ENCODE measurements around the gene RALGPS1.

Gene RALGPS1

GRCh38 chr9:126957687-126958053, 43.1 kb downstream of the RALGPS1 start:
- no peak for DNase-seq

GRCh38 chr9:126959336-126959735, 44.8 kb downstream of the RALGPS1 start:
- DNase-seq = no peak

DNA sequence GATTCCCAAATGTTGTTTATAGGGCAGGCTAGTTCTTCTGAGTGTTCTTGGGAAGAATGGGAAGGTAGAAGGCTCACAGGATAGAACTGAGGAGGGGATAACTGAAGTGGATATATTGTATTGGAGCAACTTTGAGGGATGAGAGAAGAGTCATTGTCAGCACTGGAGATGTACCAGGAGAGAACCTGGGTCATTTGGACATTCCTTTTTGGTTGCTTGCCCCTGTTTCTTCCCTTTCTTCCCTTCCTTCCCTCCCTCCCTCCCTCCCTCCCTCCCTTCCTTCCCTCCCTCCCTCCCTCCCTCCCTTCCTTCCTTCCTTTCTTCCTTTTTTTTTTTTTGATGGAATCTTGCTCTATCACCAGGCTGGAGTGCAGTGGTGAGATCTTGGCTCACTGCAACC, 45.3 kb downstream of the RALGPS1 start:
- no peak for DNase-seq

GRCh38 chr9:126962336-126962735, 47.8 kb downstream of the RALGPS1 start:
- no peak for DNase-seq

DNA sequence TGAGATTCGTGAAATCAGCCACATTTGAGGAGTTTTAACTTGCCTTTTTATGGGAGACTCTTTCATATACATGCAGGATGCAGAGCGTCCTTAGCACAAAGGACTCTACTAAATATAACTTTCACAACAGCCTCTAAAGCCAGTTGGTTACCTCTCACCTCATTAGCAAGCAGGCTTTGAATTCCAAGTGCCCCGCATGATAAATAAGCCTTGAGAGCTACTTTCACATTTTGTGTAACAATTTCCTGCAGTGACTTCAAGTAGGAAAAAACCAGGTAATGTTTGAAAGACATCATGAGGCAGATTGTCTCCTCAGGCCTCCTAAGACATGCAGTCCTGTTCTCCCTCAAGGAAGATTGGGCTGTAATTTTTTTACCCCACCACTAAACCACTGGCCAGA, 50.5 kb downstream of the RALGPS1 start:
- no peak for DNase-seq

DNA sequence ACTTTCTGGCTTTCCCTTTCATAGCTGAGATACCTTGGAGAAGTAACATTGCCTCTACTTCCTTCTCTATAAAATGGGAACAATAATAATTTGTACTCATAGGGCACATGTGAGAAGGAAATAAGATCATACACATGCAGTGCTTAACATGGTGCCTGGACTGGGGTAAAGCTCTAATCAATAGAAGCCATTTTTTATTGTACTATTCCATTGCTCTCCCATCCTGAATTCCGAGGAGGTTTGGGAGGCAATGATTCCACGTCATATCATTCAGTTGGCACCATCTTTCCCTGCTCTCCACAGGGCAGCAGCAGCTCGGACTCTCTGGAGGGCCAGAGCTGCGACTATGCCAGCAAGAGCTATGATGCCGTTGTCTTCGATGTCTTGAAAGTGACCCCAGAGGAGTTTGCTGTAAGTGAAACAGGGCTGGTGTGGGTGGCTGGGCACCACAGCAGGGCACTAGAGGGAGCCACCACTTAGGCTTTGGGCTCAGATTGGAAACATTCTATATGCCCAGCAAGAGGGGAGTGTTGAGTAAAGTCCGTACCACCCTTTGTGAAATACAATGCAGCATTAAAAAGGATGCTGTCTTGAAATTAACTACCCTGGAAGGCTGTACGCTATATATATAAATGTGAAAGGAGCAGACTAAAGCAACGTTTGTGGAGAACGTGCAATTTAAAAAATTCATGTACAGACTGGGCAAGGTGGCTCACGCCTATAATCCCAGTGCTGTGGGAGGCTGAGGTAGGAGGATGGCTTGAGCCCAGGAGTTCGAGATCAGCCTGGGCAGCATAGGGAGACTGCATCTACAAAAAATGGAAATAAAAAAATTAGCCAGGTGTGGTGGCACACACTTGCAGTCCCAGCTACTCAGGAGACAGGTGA, 51.2 kb downstream of the RALGPS1 start:
- DNase-seq = peak; percentile 58

GRCh38 chr9:126971261-126971660, 56.7 kb downstream of the RALGPS1 start:
- DNase-seq = no peak

DNA sequence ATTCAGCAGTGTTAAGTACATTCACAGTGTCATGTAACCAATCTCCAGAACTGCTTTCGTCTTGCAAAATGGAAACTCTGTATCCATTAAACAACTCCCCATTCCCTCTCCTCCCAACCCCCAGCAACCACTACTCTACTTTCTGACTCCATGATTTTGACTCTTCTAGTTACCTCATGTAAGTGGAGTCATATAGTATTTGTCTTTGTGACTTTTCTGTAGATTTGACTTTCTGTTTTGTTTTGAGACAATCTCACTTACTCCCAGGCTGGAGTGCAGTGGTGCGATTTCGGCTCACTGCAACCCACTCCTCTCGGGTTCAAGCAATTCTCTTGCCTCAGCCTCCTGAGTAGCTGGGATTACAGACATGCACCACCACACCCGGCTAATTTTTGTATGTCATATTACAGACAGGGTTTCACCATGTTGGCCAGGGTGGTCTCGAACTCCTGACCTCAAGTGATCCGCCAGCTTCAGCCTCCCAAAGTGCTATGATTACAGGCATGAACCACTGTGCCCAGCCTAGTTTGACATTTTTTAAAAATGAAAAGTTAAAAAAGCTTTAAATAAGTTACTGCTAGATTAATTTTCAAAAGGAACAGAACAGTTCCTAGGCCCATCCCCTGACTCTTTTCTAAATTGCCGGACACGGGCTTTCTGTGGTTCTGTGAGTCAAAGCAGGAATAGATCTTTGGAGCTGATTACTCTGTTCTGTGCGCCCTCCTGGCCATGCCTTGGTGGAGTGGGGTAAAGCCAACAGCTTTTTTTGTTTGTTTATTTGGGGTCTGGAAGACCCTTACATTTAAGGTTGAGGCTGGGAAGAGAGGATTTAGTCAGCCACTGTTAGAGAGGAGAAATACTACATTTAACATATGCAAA, 59.3 kb downstream of the RALGPS1 start:
- no peak for DNase-seq

DNA sequence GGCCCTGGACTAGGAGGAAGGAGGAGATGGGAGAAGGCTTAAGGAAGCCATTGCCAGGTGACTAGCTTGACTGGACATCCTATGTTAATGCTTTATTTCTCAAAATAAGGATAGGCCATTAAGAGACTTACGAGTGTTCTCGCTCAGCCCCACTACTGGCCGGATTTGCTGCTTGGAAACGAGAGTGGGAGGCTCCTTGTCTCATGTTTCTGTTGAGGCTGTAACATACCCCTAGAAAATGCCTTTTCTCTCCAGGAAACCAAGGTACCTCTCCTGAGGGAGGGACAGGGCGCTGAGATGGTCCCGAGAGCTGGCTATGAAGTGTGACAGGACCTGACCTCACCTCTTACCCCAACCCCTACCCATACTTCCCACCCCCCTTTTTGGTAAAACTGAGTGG, 60.0 kb downstream of the RALGPS1 start:
- no peak for DNase-seq

DNA sequence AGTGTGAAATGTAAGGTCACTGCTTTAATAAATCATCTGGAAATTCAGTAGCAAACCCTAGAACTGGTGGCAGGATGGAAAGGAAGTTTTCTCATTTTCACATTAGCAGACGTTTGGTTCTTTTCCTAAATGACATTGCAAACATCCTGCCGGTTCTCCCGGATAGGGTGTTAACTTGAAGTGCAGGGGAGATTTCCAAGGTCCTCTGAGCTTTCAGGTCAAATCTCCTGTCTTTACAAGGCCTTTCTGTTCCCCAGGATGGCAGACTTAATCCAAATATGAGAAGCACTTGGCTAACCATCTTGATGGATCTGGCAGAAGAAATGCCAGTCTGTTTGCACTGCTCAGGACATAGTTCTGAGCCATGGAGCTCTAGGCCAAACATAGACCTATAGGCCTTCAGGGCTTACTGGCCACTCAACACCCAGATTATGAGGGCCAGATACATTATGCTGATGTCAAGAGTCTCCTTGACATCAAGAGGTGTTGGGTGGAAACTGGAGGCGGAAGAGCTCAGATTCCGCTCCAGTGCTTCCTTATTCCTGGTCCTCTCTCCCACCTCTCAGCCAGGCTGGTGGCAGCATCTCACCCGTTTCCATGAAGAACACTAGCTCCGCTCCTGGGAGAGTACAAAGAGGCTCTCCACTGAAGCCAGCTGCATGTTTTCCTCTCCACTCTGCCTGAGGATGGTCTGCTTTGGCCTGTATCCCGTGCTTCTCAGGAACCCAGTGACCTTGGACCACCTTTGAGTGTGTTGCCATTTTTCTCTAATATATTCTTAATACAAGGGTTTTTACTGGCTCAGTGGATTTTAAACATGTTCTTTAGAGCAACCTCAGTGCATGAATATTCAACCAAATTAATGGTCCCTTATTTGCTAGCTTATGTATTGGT, 61.0 kb downstream of the RALGPS1 start:
- DNase-seq = no peak

DNA sequence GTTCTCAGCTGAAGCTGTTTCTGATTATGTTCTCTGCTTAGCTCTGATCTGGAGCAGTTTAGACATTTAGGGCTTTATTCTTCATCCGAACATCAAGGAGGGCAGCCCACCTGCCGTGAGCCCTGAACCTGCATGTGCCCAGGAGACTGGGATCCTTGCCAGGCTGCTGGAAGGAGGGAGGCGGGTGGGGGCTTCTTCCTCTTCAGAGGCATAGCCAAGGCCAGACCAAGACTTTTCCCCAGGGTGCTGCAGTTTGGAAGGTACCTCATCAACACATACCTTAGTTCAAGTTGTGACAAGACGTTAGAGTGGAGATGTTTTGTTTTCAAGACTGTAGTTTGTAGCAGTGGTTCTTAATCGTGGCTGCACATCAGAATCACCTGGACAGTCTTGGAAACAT, 64.9 kb downstream of the RALGPS1 start:
- DNase-seq = no peak

GRCh38 chr9:126980231-126980630, 65.6 kb downstream of the RALGPS1 start:
- DNase-seq = no peak

DNA sequence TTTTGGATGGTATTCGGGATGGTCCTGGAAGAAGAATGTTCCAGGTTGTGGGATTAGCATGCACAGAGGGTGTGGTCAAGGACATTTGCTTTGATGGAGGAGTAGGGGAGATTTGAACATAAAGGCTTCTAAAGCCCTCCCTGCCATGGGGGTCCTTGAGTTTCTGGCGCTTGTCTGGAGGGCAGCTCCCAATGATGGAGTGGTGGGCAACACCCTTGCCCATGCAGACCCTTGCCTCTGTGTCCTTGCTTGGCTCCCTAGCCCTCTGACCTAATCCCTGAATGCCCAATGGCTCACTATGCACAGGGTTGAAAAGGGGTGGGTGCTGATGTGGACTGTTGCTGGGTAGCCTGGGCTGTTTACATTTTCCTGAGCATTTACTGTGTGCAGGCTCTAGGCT, 66.6 kb downstream of the RALGPS1 start:
- DNase-seq = no peak

GRCh38 chr9:126982215-126983002, 67.8 kb downstream of the RALGPS1 start:
- no peak for DNase-seq

GRCh38 chr9:126983767-126984166, 69.2 kb downstream of the RALGPS1 start:
- DNase-seq = no peak

GRCh38 chr9:126984969-126985368, 70.4 kb downstream of the RALGPS1 start:
- DNase-seq = no peak

GRCh38 chr9:126985870-126986498, 71.4 kb downstream of the RALGPS1 start:
- peak; percentile 78 for DNase-seq

GRCh38 chr9:126986506-126986951, 71.9 kb downstream of the RALGPS1 start:
- DNase-seq = peak; percentile 46

GRCh38 chr9:126988857-126989256, 74.3 kb downstream of the RALGPS1 start:
- no peak for DNase-seq

GRCh38 chr9:126989847-126990842, 75.6 kb downstream of the RALGPS1 start:
- DNase-seq = no peak

Measured in activated T-cell treated with anti-CD3 and anti-CD28 coated beads, Interleukin-2, amount 50 U/mL, for 1 hour (primary cell).